Tibial nerve (tissue), 4 donors: ENCODE data around the gene SEMA6C. TPM values are rescaled to one million over a fixed set of nuclear protein-coding genes. Genes with fewer than 3 reads are reported as not detected.

Source experiments
- DNase-seq, 2 donors: peaks; one replicate each; pipeline ENCODE4 v3.0.0-alpha.2; 2019; ENCODE audit warnings: low spot score in 2 of 2
- H3K27ac ChIP-seq, 4 donors: fragments of 200-600 bp; sonication (generic) in 3 of 4; one replicate each; pipeline ENCODE4 v1.5.1; 2017 to 2019; ENCODE audit warnings: mild to moderate bottlenecking in 1 of 4
- H3K27me3 ChIP-seq, 2 donors: fragments of 200-600 bp; sonication (generic) in 1 of 2; one replicate each; pipeline versions ENCODE4 v1.5.1 to v1.6.0; 2017 to 2019
- H3K36me3 ChIP-seq, 3 donors: fragments of 200-600 bp; sonication (generic); one replicate each; pipeline ENCODE4 v1.5.1; 2018 to 2019
- H3K4me1 ChIP-seq, 4 donors: fragments of 200-600 bp; sonication (generic) in 3 of 4; one replicate each; pipeline ENCODE4 v1.5.1; 2017 to 2019
- H3K4me3 ChIP-seq, 4 donors: fragments of 200-600 bp; sonication (generic) in 3 of 4; one replicate each; pipeline ENCODE4 v1.5.1; 2017 to 2019; ENCODE audit warnings: mild to moderate bottlenecking in 1 of 4, moderate library complexity in 1 of 4
- H3K9me3 ChIP-seq, 4 donors: fragments of 200-600 bp; sonication (generic) in 3 of 4; one replicate each; pipeline ENCODE4 v1.5.1; 2017 to 2019
- EP300 ChIP-seq, 2 donors: sonication (generic); formaldehyde crosslinking; IDR thresholded peaks; one replicate each; pipeline ENCODE4 v1.6.1; 2017; ENCODE audit warnings: antibody characterized with exemption in 2 of 2, mild to moderate bottlenecking in 1 of 2
- POLR2A ChIP-seq, 2 donors: fragments of 450-650 bp; IDR thresholded peaks; one replicate each; pipeline ENCODE4 v1.6.1; 2017; ENCODE audit warnings: antibody characterized with exemption in 2 of 2, mild to moderate bottlenecking in 2 of 2, moderate library complexity in 2 of 2
- WGBS, 2 donors: methylation state at CpG; one replicate each; pipeline ENCODE4 v1.1.5; 2018; 5-methylcytosine and 5-hydroxymethylcytosine counted together
- total RNA-seq, 4 donors: library from RNA; depleted of rRNA; stranded (reverse); fragments of >200 nt; gene quantifications; one replicate each; pipeline ENCODE4 v1.1.0, GENCODE V29; 2016
- TF ChIP-seq, protein P1 (sequence below), 5 experiments: fragments of 200-600 bp in 3 of 5; fragments of 450-650 bp in 2 of 5; sonication (generic) in 3 of 5; IDR thresholded peaks; one replicate each; pipeline ENCODE4 v1.5.1; 2016 to 2019; ENCODE audit warnings: antibody characterized with exemption in 5 of 5, mild to moderate bottlenecking in 3 of 5, moderate library complexity in 2 of 5

Gene SEMA6C
- total RNA-seq, 4 donors from 2014 or later: 15.5 to 28.7 (median 18.7) TPM

DNA sequence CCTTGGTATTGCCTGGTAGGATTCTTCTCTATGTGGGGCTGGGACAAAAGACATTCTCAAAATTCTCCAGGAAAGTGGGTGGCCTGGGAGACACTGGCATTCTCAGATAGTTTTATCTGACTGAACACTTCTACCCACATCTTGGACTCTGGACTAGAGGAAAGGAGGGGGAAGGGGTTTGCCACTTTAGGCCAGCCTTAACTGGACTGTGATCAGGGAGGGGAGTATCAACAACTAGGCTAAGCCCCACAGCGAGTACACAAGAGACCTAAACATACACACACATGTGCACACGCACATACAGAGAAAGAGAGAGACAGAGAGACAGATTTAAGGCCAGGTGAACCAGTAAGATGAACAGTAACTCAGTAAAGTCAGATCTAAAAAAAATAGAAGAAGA, 1.2 kb upstream of the SEMA6C start:
- Histone ChIP-seq H3K4me1 (peaks cover 0 to 38% (median 18%) of the 10 kb centered on the region in 4 donors), H3K27ac (peak overlapping the region; percentile 29 to 90 (median 78)), H3K27me3 (no peaks in the 10 kb centered on the region), H3K36me3 (peaks cover 0 to 1% (median 0%) of the 10 kb centered on the region in 3 donors), H3K9me3 (no peaks in the 10 kb centered on the region), H3K4me3 (peak overlapping the region in 1 of 4 donors; percentile 86)
- DNase-seq: no peak
- WGBS, 2 donors: 89% methylated on average over 2 of the region's 2 CpGs
- TF ChIP-seq EP300 (IDR thresholded peaks at IDR 0.05) (no peak), POLR2A (IDR thresholded peaks at IDR 0.05) (no peak)
- TF ChIP-seq, protein P1, sequence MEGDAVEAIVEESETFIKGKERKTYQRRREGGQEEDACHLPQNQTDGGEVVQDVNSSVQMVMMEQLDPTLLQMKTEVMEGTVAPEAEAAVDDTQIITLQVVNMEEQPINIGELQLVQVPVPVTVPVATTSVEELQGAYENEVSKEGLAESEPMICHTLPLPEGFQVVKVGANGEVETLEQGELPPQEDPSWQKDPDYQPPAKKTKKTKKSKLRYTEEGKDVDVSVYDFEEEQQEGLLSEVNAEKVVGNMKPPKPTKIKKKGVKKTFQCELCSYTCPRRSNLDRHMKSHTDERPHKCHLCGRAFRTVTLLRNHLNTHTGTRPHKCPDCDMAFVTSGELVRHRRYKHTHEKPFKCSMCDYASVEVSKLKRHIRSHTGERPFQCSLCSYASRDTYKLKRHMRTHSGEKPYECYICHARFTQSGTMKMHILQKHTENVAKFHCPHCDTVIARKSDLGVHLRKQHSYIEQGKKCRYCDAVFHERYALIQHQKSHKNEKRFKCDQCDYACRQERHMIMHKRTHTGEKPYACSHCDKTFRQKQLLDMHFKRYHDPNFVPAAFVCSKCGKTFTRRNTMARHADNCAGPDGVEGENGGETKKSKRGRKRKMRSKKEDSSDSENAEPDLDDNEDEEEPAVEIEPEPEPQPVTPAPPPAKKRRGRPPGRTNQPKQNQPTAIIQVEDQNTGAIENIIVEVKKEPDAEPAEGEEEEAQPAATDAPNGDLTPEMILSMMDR (IDR thresholded peaks at IDR 0.05): no peak

DNA sequence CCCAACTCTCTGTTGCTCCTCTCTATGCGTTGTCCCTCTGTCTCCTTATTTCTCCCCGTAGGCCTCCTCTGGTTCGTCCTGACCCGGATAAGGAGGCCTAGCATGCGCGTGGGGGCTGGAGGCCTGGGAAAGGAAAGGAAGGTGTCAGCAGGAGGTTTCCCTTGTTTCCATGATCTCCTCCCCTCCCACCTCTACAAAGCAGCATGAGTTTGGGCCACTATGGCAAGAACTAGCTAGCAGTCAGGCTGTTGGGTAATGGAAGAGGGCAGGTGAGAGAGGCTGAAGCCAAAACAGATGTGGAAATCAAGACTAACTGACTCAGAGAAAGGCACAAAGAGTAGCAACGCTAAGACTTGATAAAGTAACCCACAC, 687 bp upstream of the SEMA6C start:
- WGBS, 2 donors: 12 to 13% methylated on average over 7 of the region's 7 CpGs
- Histone ChIP-seq H3K27ac (peak overlapping the region; percentile 0 to 90 (median 78)), H3K36me3 (peaks cover 0 to 7% (median 0%) of the 10 kb centered on the region in 3 donors), H3K4me1 (peaks cover 0 to 38% (median 18%) of the 10 kb centered on the region in 4 donors), H3K27me3 (no peaks in the 10 kb centered on the region), H3K9me3 (no peaks in the 10 kb centered on the region), H3K4me3 (peak overlapping the region; percentile 58 to 86 (median 72))
- no peak for DNase-seq
- TF ChIP-seq EP300 (IDR thresholded peaks at IDR 0.05): no peak
- TF ChIP-seq POLR2A (IDR thresholded peaks at IDR 0.05): no peak
- TF ChIP-seq, protein P1 (IDR thresholded peaks at IDR 0.05): no peak

DNA sequence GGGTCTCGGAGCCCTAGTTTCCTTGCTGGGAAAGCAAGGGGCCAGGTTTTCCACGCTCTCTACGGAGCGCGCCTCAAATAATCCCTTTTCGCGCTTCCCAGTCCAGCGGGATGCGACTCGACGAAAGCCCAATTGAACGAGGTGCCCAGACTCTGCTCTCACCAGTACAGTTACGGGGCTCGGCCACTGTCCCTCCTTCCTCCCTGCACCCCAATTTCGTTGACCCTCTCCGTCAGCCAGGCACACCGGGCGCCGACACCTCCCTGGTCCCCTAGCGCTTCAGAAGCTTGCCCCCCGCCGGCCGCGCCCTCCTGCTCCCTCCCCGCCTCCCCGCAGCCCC, 389 bp downstream of the SEMA6C start:
- 0 to 1% methylated on average over 19 to 22 of the region's 26 CpGs for WGBS, 2 donors
- H3K9me3 ChIP-seq: no peaks in the 10 kb centered on the region
- H3K4me3 ChIP-seq: peak overlapping the region; percentile 58 to 86 (median 72)
- no peaks in the 10 kb centered on the region for H3K27me3 ChIP-seq
- no peak for DNase-seq
- peaks cover 0 to 38% (median 18%) of the 10 kb centered on the region in 4 donors for H3K4me1 ChIP-seq
- H3K36me3 ChIP-seq: peaks cover 0 to 12% (median 0%) of the 10 kb centered on the region in 3 donors
- peak overlapping the region; percentile 37 to 90 (median 70) for H3K27ac ChIP-seq
- TF ChIP-seq, protein P1 (IDR thresholded peaks at IDR 0.05): no peak
- no peak for TF ChIP-seq POLR2A (IDR thresholded peaks at IDR 0.05)
- no peak for TF ChIP-seq EP300 (IDR thresholded peaks at IDR 0.05)

DNA sequence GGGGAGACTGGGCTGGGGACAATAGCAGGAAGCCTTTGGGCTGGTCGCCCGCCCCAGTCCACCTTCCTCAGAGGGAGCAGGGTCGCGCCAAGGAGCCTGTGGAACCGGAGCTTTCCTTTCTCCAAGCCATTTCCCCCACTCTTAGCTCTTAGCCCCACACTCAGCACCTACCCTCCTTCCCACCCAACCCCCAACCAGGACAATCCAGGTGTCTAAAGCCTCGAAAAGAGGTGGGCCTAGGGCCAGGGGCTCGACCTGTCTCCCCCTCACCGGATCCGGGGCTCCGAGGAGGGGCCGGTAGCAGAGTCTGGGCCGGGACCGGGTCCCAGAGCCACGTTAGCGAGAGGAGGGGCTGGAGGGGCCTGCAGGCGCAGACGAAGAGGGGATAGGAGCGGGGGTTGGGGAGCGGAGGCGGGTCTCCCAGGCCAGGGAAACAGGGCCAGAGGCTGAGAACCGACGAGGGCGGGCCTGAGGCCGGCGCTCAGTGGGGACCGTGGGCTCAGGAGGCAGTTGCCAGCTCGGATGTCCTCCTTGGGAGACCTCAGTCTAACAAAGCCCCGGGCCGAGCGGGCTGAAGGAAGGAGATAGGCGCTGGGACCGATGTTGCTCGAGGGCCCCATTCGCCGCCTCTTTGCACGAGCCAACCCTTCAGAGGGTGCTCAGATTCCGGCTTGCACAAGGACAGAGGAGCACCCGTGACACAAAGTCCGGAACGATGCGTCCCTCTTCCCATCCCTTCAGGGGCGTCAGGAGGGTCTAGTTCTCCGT, 943 bp downstream of the SEMA6C start:
- H3K4me3 ChIP-seq: peak overlapping the region; percentile 58 to 86 (median 72)
- TF ChIP-seq EP300 (IDR thresholded peaks at IDR 0.05): no peak
- no peak for TF ChIP-seq POLR2A (IDR thresholded peaks at IDR 0.05)
- TF ChIP-seq, protein P1 (IDR thresholded peaks at IDR 0.05): no peak
- H3K36me3 ChIP-seq: peaks cover 0 to 12% (median 0%) of the 10 kb centered on the region in 3 donors
- H3K27ac ChIP-seq: peak overlapping the region in 3 of 4 donors; percentile 63 to 90 (median 78)
- WGBS, 2 donors: 16 to 24% methylated on average over 26 to 34 of the region's 43 CpGs
- no peaks in the 10 kb centered on the region for H3K27me3 ChIP-seq
- peaks cover 0 to 38% (median 18%) of the 10 kb centered on the region in 4 donors for H3K4me1 ChIP-seq
- peak in 1 of 2 donors; percentile 26 for DNase-seq
- H3K9me3 ChIP-seq: no peaks in the 10 kb centered on the region
